D341Med (cell line): ENCODE data around the gene TIMM9.
A peak's percentile ranks its signal among the peaks of the same experiment; 100 is the strongest.
"Not testable (repeated sequence)": the region's sequence is repeated elsewhere in the genome, so short reads cannot be mapped to it uniquely, and the experiment has no call there.

ENCODE experiments used
- DNase-seq: peaks from one replicate; pipeline ENCODE4 v3.0.0; 2012; ENCODE audit warnings: low spot score

The TIMM9 gene

GRCh38 chr14:58398495-58398894 lies 28.8 kb downstream of the TIMM9 start:
- DNase-seq = no peak

- DNase-seq = no peak
These were observed 30.2 kb downstream of the TIMM9 start for GRCh38 chr14:58397156-58397555.

- DNase-seq = peak; percentile 84
These were observed 31.2 kb downstream of the TIMM9 start, which contains the start of gene TOMM20L for GRCh38 chr14:58395812-58396788. Gene TOMM20L, plus strand, starts transcription at chr14:58395930. Its CDS starts 28 bp downstream, at chr14:58395958.

- no peak for DNase-seq
These were observed 31.8 kb downstream of the TIMM9 start for GRCh38 chr14:58395562-58395811.

- no peak for DNase-seq
These were observed 36.5 kb downstream of the TIMM9 start for GRCh38 chr14:58390830-58391229.

- no peak for DNase-seq
These were observed 50.5 kb downstream of the TIMM9 start for GRCh38 chr14:58376791-58377190.

GRCh38 chr14:58368956-58369355 lies 58.4 kb downstream of the TIMM9 start:
- no peak for DNase-seq

GRCh38 chr14:58367296-58367695 lies 60.0 kb downstream of the TIMM9 start:
- no peak for DNase-seq

- DNase-seq = no peak
These were observed 63.0 kb downstream of the TIMM9 start for GRCh38 chr14:58364316-58364715.

- peak; percentile 36 for DNase-seq
These were observed 64.4 kb downstream of the TIMM9 start for GRCh38 chr14:58362798-58363412.

GRCh38 chr14:58362272-58362671 lies 65.1 kb downstream of the TIMM9 start:
- DNase-seq = not testable (repeated sequence)
